ENCODE results near the gene SLC16A2. TPM values are rescaled to one million over a fixed set of nuclear protein-coding genes. Genes with fewer than 3 reads are reported as not detected.

The SLC16A2 gene
- total RNA-seq, 1 experiment from 2014 or later: 17.8 TPM

GRCh38 chrX:74505437-74505836 lies 84.1 kb downstream of the SLC16A2 start:
- peaks cover 5% of the 10 kb centered on the region for H3K4me1 ChIP-seq (ENCODE audit: insufficient read depth, low read length, poor library complexity, severe bottlenecking)
- CTCF ChIA-PET: interaction anchor here (0.6 kb wide), 2 partner anchors 11 to 458 kb away, joined by 3 read pairs; no protein-coding TSS in a partner anchor

GRCh38 chrX:74506317-74507115 lies 85.2 kb downstream of the SLC16A2 start:
- no peaks in the 10 kb centered on the region for H3K27me3 ChIP-seq (replicated peaks; ENCODE audit: insufficient read depth, low read depth, low read length, poor library complexity)
- BruUV-seq (replicated peaks): no TSS peak
- no peaks in the 10 kb centered on the region for H3K9me3 ChIP-seq (ENCODE audit: low read depth, low read length, poor library complexity, severe bottlenecking)
- ChIA-PET CTCF (interaction anchor here (0.6 kb wide), 1 partner anchor 457 kb away, joined by 3 read pairs; no protein-coding TSS in a partner anchor), POLR2A (ENCODE audit: low non-redundant PET) (no interaction called here)
- TF ChIP-seq, protein P1, sequence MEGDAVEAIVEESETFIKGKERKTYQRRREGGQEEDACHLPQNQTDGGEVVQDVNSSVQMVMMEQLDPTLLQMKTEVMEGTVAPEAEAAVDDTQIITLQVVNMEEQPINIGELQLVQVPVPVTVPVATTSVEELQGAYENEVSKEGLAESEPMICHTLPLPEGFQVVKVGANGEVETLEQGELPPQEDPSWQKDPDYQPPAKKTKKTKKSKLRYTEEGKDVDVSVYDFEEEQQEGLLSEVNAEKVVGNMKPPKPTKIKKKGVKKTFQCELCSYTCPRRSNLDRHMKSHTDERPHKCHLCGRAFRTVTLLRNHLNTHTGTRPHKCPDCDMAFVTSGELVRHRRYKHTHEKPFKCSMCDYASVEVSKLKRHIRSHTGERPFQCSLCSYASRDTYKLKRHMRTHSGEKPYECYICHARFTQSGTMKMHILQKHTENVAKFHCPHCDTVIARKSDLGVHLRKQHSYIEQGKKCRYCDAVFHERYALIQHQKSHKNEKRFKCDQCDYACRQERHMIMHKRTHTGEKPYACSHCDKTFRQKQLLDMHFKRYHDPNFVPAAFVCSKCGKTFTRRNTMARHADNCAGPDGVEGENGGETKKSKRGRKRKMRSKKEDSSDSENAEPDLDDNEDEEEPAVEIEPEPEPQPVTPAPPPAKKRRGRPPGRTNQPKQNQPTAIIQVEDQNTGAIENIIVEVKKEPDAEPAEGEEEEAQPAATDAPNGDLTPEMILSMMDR (conservative IDR thresholded peaks at IDR 0.05; ENCODE audit: low read depth, low read length): no peak
- TF ChIP-seq EZH2 (IDR thresholded peaks at IDR 0.05; ENCODE audit: borderline replicate concordance, low read depth, low read length, poor library complexity, severe bottlenecking): no peak
- H3K4me1 ChIP-seq (ENCODE audit: insufficient read depth, low read length, poor library complexity, severe bottlenecking): peaks cover 5% of the 10 kb centered on the region
- H3K4me3 ChIP-seq (ENCODE audit: low read depth, low read length, poor library complexity, severe bottlenecking): no peak overlapping the region
- no peak overlapping the region for H3K27ac ChIP-seq (ENCODE audit: low read depth, low read length, poor library complexity, severe bottlenecking)
- H3K36me3 ChIP-seq (ENCODE audit: insufficient read depth, low read length, poor library complexity, severe bottlenecking): no peaks in the 10 kb centered on the region
- no peak for DNase-seq (ENCODE audit: low spot score)
- intact Hi-C loops (cut with micrococcal nuclease; ENCODE audit: unreplicated experiment): no loop called here

More at GRCh38 chrX:74505437-74505836, 84.1 kb downstream of the SLC16A2 start:
- POLR2A ChIA-PET (ENCODE audit: low non-redundant PET): interaction anchor here (0.7 kb wide), 1 partner anchor 48 kb away, joined by 3 read pairs; no protein-coding TSS in a partner anchor
- Histone ChIP-seq H3K36me3 (ENCODE audit: insufficient read depth, low read length, poor library complexity, severe bottlenecking) (no peaks in the 10 kb centered on the region), H3K27ac (ENCODE audit: low read depth, low read length, poor library complexity, severe bottlenecking) (no peak overlapping the region), H3K4me3 (ENCODE audit: low read depth, low read length, poor library complexity, severe bottlenecking) (no peak overlapping the region), H3K27me3 (replicated peaks; ENCODE audit: insufficient read depth, low read depth, low read length, poor library complexity) (no peaks in the 10 kb centered on the region), H3K9me3 (ENCODE audit: low read depth, low read length, poor library complexity, severe bottlenecking) (no peaks in the 10 kb centered on the region)
- DNase-seq (ENCODE audit: low spot score): peak; percentile 56
- intact Hi-C loops (cut with micrococcal nuclease; ENCODE audit: unreplicated experiment): no loop called here
- BruUV-seq (replicated peaks): no TSS peak
- TF ChIP-seq, protein P1 (conservative IDR thresholded peaks at IDR 0.05; ENCODE audit: low read depth, low read length): 0 out of 2 replicates have a peak, but pooled peaks have one; percentile 12
- no peak for TF ChIP-seq EZH2 (IDR thresholded peaks at IDR 0.05; ENCODE audit: borderline replicate concordance, low read depth, low read length, poor library complexity, severe bottlenecking)

- Histone ChIP-seq H3K27me3 (replicated peaks; ENCODE audit: insufficient read depth, low read depth, low read length, poor library complexity) (no peaks in the 10 kb centered on the region), H3K9me3 (ENCODE audit: low read depth, low read length, poor library complexity, severe bottlenecking) (no peaks in the 10 kb centered on the region), H3K4me1 (ENCODE audit: insufficient read depth, low read length, poor library complexity, severe bottlenecking) (peaks cover 5% of the 10 kb centered on the region), H3K27ac (ENCODE audit: low read depth, low read length, poor library complexity, severe bottlenecking) (no peak overlapping the region), H3K36me3 (ENCODE audit: insufficient read depth, low read length, poor library complexity, severe bottlenecking) (no peaks in the 10 kb centered on the region), H3K4me3 (ENCODE audit: low read depth, low read length, poor library complexity, severe bottlenecking) (no peak overlapping the region)
- no TSS peak for BruUV-seq (replicated peaks)
- no peak for TF ChIP-seq EZH2 (IDR thresholded peaks at IDR 0.05; ENCODE audit: borderline replicate concordance, low read depth, low read length, poor library complexity, severe bottlenecking)
- TF ChIP-seq, protein P1 (conservative IDR thresholded peaks at IDR 0.05; ENCODE audit: low read depth, low read length): no peak
- ChIA-PET POLR2A (ENCODE audit: low non-redundant PET) (no interaction called here), CTCF (no interaction called here)
- intact Hi-C loops (cut with micrococcal nuclease; ENCODE audit: unreplicated experiment): no loop called here
- no peak for DNase-seq (ENCODE audit: low spot score)
These were observed 85.9 kb downstream of the SLC16A2 start for GRCh38 chrX:74507191-74507590.
